Heart left ventricle (tissue), 16 donors: ENCODE results near the gene SLC22A24. TPM values are rescaled to one million over a fixed set of nuclear protein-coding genes. Genes with fewer than 3 reads are reported as not detected.
"Not testable (repeated sequence)": the region's sequence is repeated elsewhere in the genome, so short reads cannot be mapped to it uniquely, and the experiment has no call there.

Source experiments
- ATAC-seq, 4 donors: fragments of 200-7000 bp; cut with Tn5 transposase; one replicate each; pipeline ENCODE4 v1.9.1; 2020 to 2022; ENCODE audit warnings: moderate library complexity in 4 of 4, mild to moderate bottlenecking in 3 of 4, moderate number of reproducible peaks in 1 of 4
- DNase-seq, 5 donors: peaks; one replicate each; pipeline ENCODE4 v3.0.0-alpha.2; 2020
- H3K27ac ChIP-seq, 12 donors: fragments of 200-600 bp; sonication (generic) in 4 of 12; one replicate each; pipeline versions ENCODE4 v1.5.0 to v1.8.0; 2016 to 2022; ENCODE audit warnings: mild to moderate bottlenecking in 2 of 12
- H3K27me3 ChIP-seq, 9 donors: fragments of 200-600 bp; sonication (generic) in 2 of 9; one replicate each; pipeline versions ENCODE4 v1.5.1 to v1.8.0; 2016 to 2022; ENCODE audit warnings: mild to moderate bottlenecking in 3 of 9
- H3K36me3 ChIP-seq, 9 donors: fragments of 200-600 bp; sonication (generic) in 2 of 9; one replicate each; pipeline versions ENCODE4 v1.5.0 to v1.8.0; 2018 to 2022; ENCODE audit warnings: mild to moderate bottlenecking in 2 of 9
- H3K4me1 ChIP-seq, 12 donors: fragments of 200-600 bp; sonication (generic) in 4 of 12; one replicate each; pipeline versions ENCODE4 v1.5.0 to v1.8.0; 2016 to 2022; ENCODE audit warnings: mild to moderate bottlenecking in 3 of 12
- H3K4me3 ChIP-seq, 12 donors: fragments of 200-600 bp; sonication (generic) in 4 of 12; one replicate each; pipeline versions ENCODE4 v1.5.0 to v1.8.0; 2017 to 2022; ENCODE audit warnings: mild to moderate bottlenecking in 9 of 12, moderate library complexity in 4 of 12
- H3K9me3 ChIP-seq, 12 donors: fragments of 200-600 bp; sonication (generic) in 4 of 12; one replicate each; pipeline versions ENCODE4 v1.5.0 to v1.8.0; 2016 to 2022; ENCODE audit warnings: mild to moderate bottlenecking in 1 of 12
- POLR2A ChIP-seq, 2 donors: fragments of 450-650 bp; IDR thresholded peaks; one replicate each; pipeline ENCODE4 v1.6.1; 2017; ENCODE audit warnings: antibody characterized with exemption in 2 of 2, mild to moderate bottlenecking in 2 of 2, moderate library complexity in 2 of 2
- WGBS, 4 donors: extraction: QIAGEN DNeasy Blood & Tissue Kit in 2 of 4; methylation state at CpG; one replicate each; pipeline versions ENCODE4 v1.1.5 to v1.1.7; 2013 to 2018; 5-methylcytosine and 5-hydroxymethylcytosine counted together
- intact Hi-C, 10 donors: fragments of 100-400 bp; cut with DNase I; formaldehyde crosslinking; loops; one replicate each; pipeline versions ENCODE4 v1.11.1 to v1.14.2; 2022
- polyA plus RNA-seq, 2 donors: library from polyadenylated mRNA; stranded (reverse); fragments of 200-250 nt; gene quantifications; one replicate each; pipeline ENCODE4 v1.2.3, GENCODE V29; 2013
- total RNA-seq, 9 donors: library from RNA; depleted of rRNA in 2 of 9; stranded (reverse); fragments of >200 nt in 2 of 9; fragmentation: NEBNext Ultra II Directional in 3 of 9; extraction: Animal tissue kit (Norgen Biotek cat#: 25700) in 3 of 9; gene quantifications; one replicate each; pipeline versions ENCODE4 v1.1.0 to v1.2.4, GENCODE V29; 2016 to 2023
- TF ChIP-seq, protein P1 (sequence below), 12 donors: fragments of 200-600 bp; sonication (generic) in 4 of 12; IDR thresholded peaks; one replicate each; pipeline versions ENCODE4 v1.5.0 to v1.8.0; 2018 to 2022; ENCODE audit warnings: antibody characterized with exemption in 12 of 12, mild to moderate bottlenecking in 5 of 12
- donor health status: ischemic (EF 13 %, LVEDD 7.1; RV severe dilation, severe dysfunction).
- donor health status: healthy with polysubstance abuse.
- donor health status: DM: no; HTN: yes; CAD: no.
- donor health status: DM: no; HTN: no; CAD: no.
- donor health status: ischemic (EF 25% LVEDD 6.9; RV normal size, moderate dysfunction).
- donor health status: ischemic (EF 25% LVEDD 5.7; RV mildly dilated, moderate dysfunction).
- donor health status: healthy.
- donor health status: DM: yes; HTN: yes; CAD: no.
- donor health status: ischemic (EF 35%, LVEDD 5.7; RV mildly dilated, moderate dysfunction).
- donor health status: nonischemic (EF 11% LVEDD 7.7; RV severe dilation, severe dysfunction).
- donor health status: DM: yes; HTN: yes; CAD: no.
- donor health status: PGD.
- donor health status: ischemic (EF 29% LVEDD 5.4; RV normal size, mild dysfunction).
- donor health status: nonischemic (EF 23%, LVEDD 6.1; RV moderate dilation, normal function).

The SLC22A24 gene
- total and polyA plus RNA-seq, 11 donors = not detected

GRCh38 chr11:63132985-63133775 is 10.8 kb downstream of the SLC22A24 start:
- intact Hi-C loops = loop anchor here in 1 of 10 donors (5.0 kb wide), 1 partner anchor 74 kb away; no protein-coding TSS in a partner anchor
- no peaks in the 10 kb centered on the region for H3K4me1 ChIP-seq
- H3K27me3 ChIP-seq = peaks cover 0 to 5% (median 0%) of the 10 kb centered on the region in 9 donors
- no peak overlapping the region for H3K27ac ChIP-seq
- H3K36me3 ChIP-seq = no peaks in the 10 kb centered on the region
- DNase-seq (no peak), ATAC-seq (no peak)
- WGBS, 4 donors = 64 to 91% (median 70%) methylated on average over 6 to 7 of the region's 7 CpGs
- no peak overlapping the region for H3K4me3 ChIP-seq
- peaks cover 0 to 5% (median 0%) of the 10 kb centered on the region in 12 donors for H3K9me3 ChIP-seq
- TF ChIP-seq, protein P1, sequence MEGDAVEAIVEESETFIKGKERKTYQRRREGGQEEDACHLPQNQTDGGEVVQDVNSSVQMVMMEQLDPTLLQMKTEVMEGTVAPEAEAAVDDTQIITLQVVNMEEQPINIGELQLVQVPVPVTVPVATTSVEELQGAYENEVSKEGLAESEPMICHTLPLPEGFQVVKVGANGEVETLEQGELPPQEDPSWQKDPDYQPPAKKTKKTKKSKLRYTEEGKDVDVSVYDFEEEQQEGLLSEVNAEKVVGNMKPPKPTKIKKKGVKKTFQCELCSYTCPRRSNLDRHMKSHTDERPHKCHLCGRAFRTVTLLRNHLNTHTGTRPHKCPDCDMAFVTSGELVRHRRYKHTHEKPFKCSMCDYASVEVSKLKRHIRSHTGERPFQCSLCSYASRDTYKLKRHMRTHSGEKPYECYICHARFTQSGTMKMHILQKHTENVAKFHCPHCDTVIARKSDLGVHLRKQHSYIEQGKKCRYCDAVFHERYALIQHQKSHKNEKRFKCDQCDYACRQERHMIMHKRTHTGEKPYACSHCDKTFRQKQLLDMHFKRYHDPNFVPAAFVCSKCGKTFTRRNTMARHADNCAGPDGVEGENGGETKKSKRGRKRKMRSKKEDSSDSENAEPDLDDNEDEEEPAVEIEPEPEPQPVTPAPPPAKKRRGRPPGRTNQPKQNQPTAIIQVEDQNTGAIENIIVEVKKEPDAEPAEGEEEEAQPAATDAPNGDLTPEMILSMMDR (IDR thresholded peaks at IDR 0.05) = no peak
- no peak for TF ChIP-seq POLR2A (IDR thresholded peaks at IDR 0.05)

- H3K36me3 ChIP-seq = no peaks in the 10 kb centered on the region
- H3K4me1 ChIP-seq = no peaks in the 10 kb centered on the region
- no peak for TF ChIP-seq POLR2A (IDR thresholded peaks at IDR 0.05)
- TF ChIP-seq, protein P1 (IDR thresholded peaks at IDR 0.05) = no peak
- no peaks in the 10 kb centered on the region for H3K27me3 ChIP-seq
- ATAC-seq = no peak
- H3K27ac ChIP-seq = no peak overlapping the region
- WGBS, 4 donors = 52 to 75% (median 71%) methylated on average over 3 of the region's 3 CpGs
- intact Hi-C loops = no loop called here
- no peak overlapping the region for H3K4me3 ChIP-seq
- DNase-seq = no peak
- peaks cover 0 to 47% (median 23%) of the 10 kb centered on the region in 12 donors for H3K9me3 ChIP-seq
Measured at GRCh38 chr11:63099555-63099954, 44.5 kb downstream of the SLC22A24 start.

DNA sequence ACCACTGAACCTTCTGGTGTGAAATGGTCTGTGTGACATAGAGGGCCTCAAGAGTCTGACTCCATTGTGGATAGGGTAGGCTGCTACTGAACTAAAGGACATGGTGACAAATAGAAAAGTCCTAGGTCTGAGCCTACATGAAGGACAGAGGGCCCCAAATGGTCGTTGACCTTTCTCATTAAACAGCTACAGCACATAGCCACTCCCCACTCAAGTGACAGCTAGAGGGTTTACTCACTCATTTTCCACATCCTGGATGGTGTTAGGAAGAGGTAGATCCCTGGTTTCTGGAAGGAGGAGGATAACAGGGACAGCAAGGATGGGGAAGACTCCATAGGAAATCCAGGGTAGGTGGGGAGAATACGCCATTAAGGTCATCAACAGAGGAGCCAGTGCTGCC is 63.3 kb downstream of the SLC22A24 start:
- WGBS, 4 donors = 63 to 75% (median 70%) methylated on average over 2 of the region's 2 CpGs
- ATAC-seq (no peak), DNase-seq (no peak)
- no peak overlapping the region for H3K27ac ChIP-seq
- intact Hi-C loops = no loop called here
- no peaks in the 10 kb centered on the region for H3K36me3 ChIP-seq
- H3K27me3 ChIP-seq = peaks cover 0 to 17% (median 0%) of the 10 kb centered on the region in 9 donors
- no peaks in the 10 kb centered on the region for H3K4me1 ChIP-seq
- peaks cover 0 to 3% (median 0%) of the 10 kb centered on the region in 12 donors for H3K9me3 ChIP-seq
- TF ChIP-seq, protein P1 (IDR thresholded peaks at IDR 0.05) = no peak
- no peak for TF ChIP-seq POLR2A (IDR thresholded peaks at IDR 0.05)
- no peak overlapping the region for H3K4me3 ChIP-seq

GRCh38 chr11:63046203-63046602 is 97.8 kb downstream of the SLC22A24 start:
- intact Hi-C loops = not testable (repeated sequence)

More at GRCh38 chr11:63046203-63046602, 97.8 kb downstream of the SLC22A24 start:
- 50 to 60% (median 53%) methylated on average over 1 of the region's 1 CpG for WGBS, 4 donors
- DNase-seq, ATAC-seq, H3K27ac ChIP-seq, H3K4me1 ChIP-seq, H3K27me3 ChIP-seq, H3K4me3 ChIP-seq, H3K36me3 ChIP-seq: not testable (repeated sequence)
- peaks cover 0 to 12% (median 2%) of the 10 kb centered on the region in 12 donors for H3K9me3 ChIP-seq
